GM12874 (cell line): ENCODE measurements around the gene ACTL9.
A peak's percentile ranks its signal among the peaks of the same experiment; 100 is the strongest.

ENCODE experiments used
- TF ChIP-seq, protein P1 (sequence below): IDR thresholded peaks from 2 replicates; pipeline ENCODE4 v1.5.1; 2011; ENCODE audit warnings: low read depth, mild to moderate bottlenecking, control low read depth, low read length, moderate library complexity; ENCODE audit not compliant: insufficient read depth

ACTL9 gene

GRCh38 chr19:8654591-8655339 lies 43.8 kb downstream of the ACTL9 start:
- TF ChIP-seq, protein P1, sequence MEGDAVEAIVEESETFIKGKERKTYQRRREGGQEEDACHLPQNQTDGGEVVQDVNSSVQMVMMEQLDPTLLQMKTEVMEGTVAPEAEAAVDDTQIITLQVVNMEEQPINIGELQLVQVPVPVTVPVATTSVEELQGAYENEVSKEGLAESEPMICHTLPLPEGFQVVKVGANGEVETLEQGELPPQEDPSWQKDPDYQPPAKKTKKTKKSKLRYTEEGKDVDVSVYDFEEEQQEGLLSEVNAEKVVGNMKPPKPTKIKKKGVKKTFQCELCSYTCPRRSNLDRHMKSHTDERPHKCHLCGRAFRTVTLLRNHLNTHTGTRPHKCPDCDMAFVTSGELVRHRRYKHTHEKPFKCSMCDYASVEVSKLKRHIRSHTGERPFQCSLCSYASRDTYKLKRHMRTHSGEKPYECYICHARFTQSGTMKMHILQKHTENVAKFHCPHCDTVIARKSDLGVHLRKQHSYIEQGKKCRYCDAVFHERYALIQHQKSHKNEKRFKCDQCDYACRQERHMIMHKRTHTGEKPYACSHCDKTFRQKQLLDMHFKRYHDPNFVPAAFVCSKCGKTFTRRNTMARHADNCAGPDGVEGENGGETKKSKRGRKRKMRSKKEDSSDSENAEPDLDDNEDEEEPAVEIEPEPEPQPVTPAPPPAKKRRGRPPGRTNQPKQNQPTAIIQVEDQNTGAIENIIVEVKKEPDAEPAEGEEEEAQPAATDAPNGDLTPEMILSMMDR = peak; percentile 91

- TF ChIP-seq, protein P1 = no peak
Observed at GRCh38 chr19:8648240-8648639, 50.4 kb downstream of the ACTL9 start.
